Measurements from ENCODE around the gene LAD1. TPM values are rescaled to one million over a fixed set of nuclear protein-coding genes. Genes with fewer than 3 reads are reported as not detected.

Gene LAD1
- total RNA-seq, 4 donors from 2014 or later: 0.25 to 6.2 (median 0.92) TPM

DNA sequence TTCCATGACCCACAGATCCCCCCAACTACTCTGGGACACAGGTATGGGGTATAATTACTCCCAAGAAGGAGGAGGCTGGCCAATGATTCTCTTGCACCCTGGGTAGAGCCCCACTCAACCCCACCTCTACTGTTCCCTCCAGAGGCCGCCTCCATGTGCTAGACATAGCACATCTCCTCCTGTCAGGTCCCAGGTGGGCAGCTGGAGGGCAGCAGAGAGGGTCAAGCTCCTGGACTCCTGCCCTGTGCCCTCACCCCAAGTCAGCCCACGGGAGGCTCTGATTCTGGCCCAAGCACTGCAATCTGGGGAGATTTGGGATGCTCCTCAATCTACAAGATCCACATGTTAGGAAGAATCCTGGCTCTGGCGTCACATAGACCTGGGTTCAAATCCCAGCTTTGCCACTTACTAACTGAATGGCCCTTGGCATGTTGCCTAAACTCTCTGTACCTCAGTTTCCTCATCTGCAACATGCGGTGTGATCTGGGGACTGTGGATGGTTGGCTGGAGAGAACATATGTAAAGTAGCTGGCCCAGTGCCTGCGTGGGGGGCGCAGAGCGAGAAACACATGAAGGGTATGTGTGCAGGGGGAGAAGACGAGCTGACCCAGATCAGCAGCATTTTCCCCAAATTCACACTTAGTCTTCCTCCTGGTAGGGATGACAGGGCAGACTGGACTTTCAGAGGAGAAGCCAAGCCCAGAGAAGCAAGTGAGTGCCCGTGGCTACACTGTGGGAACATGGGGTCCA lies 44.8 kb downstream of the LAD1 start:
- Histone ChIP-seq H3K27me3 (no peaks in the 10 kb centered on the region), H3K4me3 (no peak overlapping the region), H3K4me1 (peaks cover 0 to 4% of the 10 kb centered on the region in 2 donors), H3K9me3 (no peaks in the 10 kb centered on the region), H3K27ac (no peak overlapping the region), H3K36me3 (no peaks in the 10 kb centered on the region)
- no peak for ATAC-seq
- in situ Hi-C loops (cut with MboI; ENCODE audit: low sequenced_read_pairs in 4 of 4) (loop anchor here (10.0 to 25.0 kb wide), 2 partner anchors 90 to 92 kb away; no protein-coding TSS in a partner anchor), intact Hi-C loops (cut with DNase I; ENCODE audit: low total_unique reads) (no loop called here)
- no peak for TF ChIP-seq POLR2A (IDR thresholded peaks at IDR 0.05)
- TF ChIP-seq CTCF (IDR thresholded peaks at IDR 0.05 in 4 of 5, conservative IDR thresholded peaks at IDR 0.05 in 1 of 5): no peak
- no peak for DNase-seq

- TF ChIP-seq CTCF (IDR thresholded peaks at IDR 0.05 in 4 of 5, conservative IDR thresholded peaks at IDR 0.05 in 1 of 5) (no peak), POLR2A (IDR thresholded peaks at IDR 0.05) (no peak)
- ATAC-seq (no peak), DNase-seq (no peak)
- no peak overlapping the region for H3K4me3 ChIP-seq
- H3K36me3 ChIP-seq: no peaks in the 10 kb centered on the region
- intact Hi-C loops (cut with DNase I; ENCODE audit: low total_unique reads): no loop called here
- H3K9me3 ChIP-seq: no peaks in the 10 kb centered on the region
- no peak overlapping the region for H3K27ac ChIP-seq
- in situ Hi-C loops (cut with MboI; ENCODE audit: low sequenced_read_pairs in 4 of 4): loop anchor here (10.0 to 25.0 kb wide), 2 partner anchors 89 to 91 kb away; no protein-coding TSS in a partner anchor
- no peaks in the 10 kb centered on the region for H3K27me3 ChIP-seq
- H3K4me1 ChIP-seq: peaks cover 0 to 4% of the 10 kb centered on the region in 2 donors
Observed at GRCh38 chr1:201353186-201353940, 45.8 kb downstream of the LAD1 start.

DNA sequence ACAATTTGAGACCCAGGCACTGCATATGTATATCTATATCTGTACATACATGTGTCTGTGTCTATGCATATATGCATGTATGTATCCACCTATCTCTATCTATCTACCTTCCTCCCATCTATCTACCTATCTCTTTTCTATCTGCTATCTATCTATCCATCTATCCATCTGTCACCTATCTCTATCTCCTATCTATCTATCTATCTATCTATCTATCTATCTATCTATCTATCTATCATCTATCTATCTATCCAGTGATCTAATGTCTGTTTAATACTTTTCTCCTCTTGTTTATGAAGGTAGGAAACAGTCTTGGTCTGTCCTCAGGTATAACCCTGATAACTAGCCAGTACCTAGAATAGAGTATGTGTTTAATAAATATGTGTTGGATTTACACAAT lies 47.5 kb downstream of the LAD1 start:
- no peaks in the 10 kb centered on the region for H3K27me3 ChIP-seq
- in situ Hi-C loops (cut with MboI; ENCODE audit: low sequenced_read_pairs in 4 of 4): loop anchor here (10.0 to 25.0 kb wide), 2 partner anchors 87 to 89 kb away; no protein-coding TSS in a partner anchor
- no peak overlapping the region for H3K27ac ChIP-seq
- ATAC-seq (no peak), DNase-seq (no peak)
- H3K4me3 ChIP-seq: no peak overlapping the region
- no peaks in the 10 kb centered on the region for H3K4me1 ChIP-seq
- TF ChIP-seq POLR2A (IDR thresholded peaks at IDR 0.05) (no peak), CTCF (IDR thresholded peaks at IDR 0.05 in 4 of 5, conservative IDR thresholded peaks at IDR 0.05 in 1 of 5) (no peak)
- H3K36me3 ChIP-seq: no peaks in the 10 kb centered on the region
- intact Hi-C loops (cut with DNase I; ENCODE audit: low total_unique reads): no loop called here
- H3K9me3 ChIP-seq: no peaks in the 10 kb centered on the region

GRCh38 chr1:201350884-201351283 lies 48.2 kb downstream of the LAD1 start:
- H3K4me1 ChIP-seq: no peaks in the 10 kb centered on the region
- H3K27ac ChIP-seq: no peak overlapping the region
- no peak for TF ChIP-seq POLR2A (IDR thresholded peaks at IDR 0.05)
- no peak for TF ChIP-seq CTCF (IDR thresholded peaks at IDR 0.05 in 4 of 5, conservative IDR thresholded peaks at IDR 0.05 in 1 of 5)
- no peak overlapping the region for H3K4me3 ChIP-seq
- no peaks in the 10 kb centered on the region for H3K27me3 ChIP-seq
- H3K9me3 ChIP-seq: no peaks in the 10 kb centered on the region
- in situ Hi-C loops (cut with MboI; ENCODE audit: low sequenced_read_pairs in 4 of 4): loop anchor here (10.0 to 25.0 kb wide), 2 partner anchors 86 to 89 kb away; no protein-coding TSS in a partner anchor
- DNase-seq: no peak
- intact Hi-C loops (cut with DNase I; ENCODE audit: low total_unique reads): no loop called here
- no peaks in the 10 kb centered on the region for H3K36me3 ChIP-seq
- no peak for ATAC-seq
